ENCODE measurements around the gene XAGE2.

Gene XAGE2

GRCh38 chrX:52380993-52381392 lies 12.2 kb downstream of the XAGE2 start:
- H3K4me3 ChIP-seq (ENCODE audit: low read length) = no peak overlapping the region
- no peak for TF ChIP-seq CTCF (IDR thresholded peaks at IDR 0.05; ENCODE audit: insufficient read depth, low read depth, low read length, missing control alignments)
- DNase-seq (ENCODE audit: low read depth) = no peak

- no peak overlapping the region for H3K4me3 ChIP-seq (ENCODE audit: low read length)
- no peak for TF ChIP-seq CTCF (IDR thresholded peaks at IDR 0.05; ENCODE audit: insufficient read depth, low read depth, low read length, missing control alignments)
- no peak for DNase-seq (ENCODE audit: low read depth)
Observed at GRCh38 chrX:52410439-52411394, 41.9 kb downstream of the XAGE2 start.

- H3K4me3 ChIP-seq (ENCODE audit: low read length) = no peak overlapping the region
- DNase-seq (ENCODE audit: low read depth) = no peak
- TF ChIP-seq CTCF (IDR thresholded peaks at IDR 0.05; ENCODE audit: insufficient read depth, low read depth, low read length, missing control alignments) = no peak
Observed at GRCh38 chrX:52415304-52415703, 46.5 kb downstream of the XAGE2 start.

- no peak for DNase-seq (ENCODE audit: low read depth)
- TF ChIP-seq CTCF (IDR thresholded peaks at IDR 0.05; ENCODE audit: insufficient read depth, low read depth, low read length, missing control alignments) = no peak
- H3K4me3 ChIP-seq (ENCODE audit: low read length) = no peak overlapping the region
Observed at GRCh38 chrX:52416816-52417215, 48.0 kb downstream of the XAGE2 start.

GRCh38 chrX:52420824-52421443 lies 52.1 kb downstream of the XAGE2 start:
- no peak for TF ChIP-seq CTCF (IDR thresholded peaks at IDR 0.05; ENCODE audit: insufficient read depth, low read depth, low read length, missing control alignments)
- no peak overlapping the region for H3K4me3 ChIP-seq (ENCODE audit: low read length)
- DNase-seq (ENCODE audit: low read depth) = no peak

GRCh38 chrX:52422884-52423283 lies 54.1 kb downstream of the XAGE2 start:
- DNase-seq (ENCODE audit: low read depth) = no peak
- H3K4me3 ChIP-seq (ENCODE audit: low read length) = no peak overlapping the region
- no peak for TF ChIP-seq CTCF (IDR thresholded peaks at IDR 0.05; ENCODE audit: insufficient read depth, low read depth, low read length, missing control alignments)

All from epithelial cell of esophagus (primary cell).